ENCODE results near the gene EEF1G.
A peak's percentile ranks its signal among the peaks of the same experiment; 100 is the strongest.

Gene EEF1G

GRCh38 chr11:62543680-62544444 lies 29.8 kb downstream of the EEF1G start:
- peak overlapping the region; percentile 70 for H3K4me3 ChIP-seq (replicated peaks; ENCODE audit: low read depth, low read length)

GRCh38 chr11:62542750-62543567 lies 30.7 kb downstream of the EEF1G start:
- DNase-seq (ENCODE audit: extremely low read depth, insufficient read length) = peak; percentile 83
- H3K27me3 ChIP-seq (replicated peaks; ENCODE audit: control insufficient read depth, insufficient read depth, low read length) = no peaks in the 10 kb centered on the region
- peak overlapping the region; percentile 70 for H3K4me3 ChIP-seq (replicated peaks; ENCODE audit: low read depth, low read length)
- no peaks in the 10 kb centered on the region for H3K36me3 ChIP-seq (ENCODE audit: control insufficient read depth, insufficient read depth, low read length)
- peak; percentile 99 for TF ChIP-seq CTCF (IDR thresholded peaks at IDR 0.05; ENCODE audit: insufficient read depth, low read length, poor library complexity, severe bottlenecking)

More at GRCh38 chr11:62543680-62544444, 29.8 kb downstream of the EEF1G start:
- Histone ChIP-seq H3K36me3 (ENCODE audit: control insufficient read depth, insufficient read depth, low read length) (no peaks in the 10 kb centered on the region), H3K27me3 (replicated peaks; ENCODE audit: control insufficient read depth, insufficient read depth, low read length) (no peaks in the 10 kb centered on the region)
- no peak for TF ChIP-seq CTCF (IDR thresholded peaks at IDR 0.05; ENCODE audit: insufficient read depth, low read length, poor library complexity, severe bottlenecking)
- no peak for DNase-seq (ENCODE audit: extremely low read depth, insufficient read length)

GRCh38 chr11:62542111-62542745 lies 31.5 kb downstream of the EEF1G start:
- no peak for TF ChIP-seq CTCF (IDR thresholded peaks at IDR 0.05; ENCODE audit: insufficient read depth, low read length, poor library complexity, severe bottlenecking)
- no peaks in the 10 kb centered on the region for H3K27me3 ChIP-seq (replicated peaks; ENCODE audit: control insufficient read depth, insufficient read depth, low read length)
- H3K4me3 ChIP-seq (replicated peaks; ENCODE audit: low read depth, low read length) = peak overlapping the region; percentile 12
- DNase-seq (ENCODE audit: extremely low read depth, insufficient read length) = no peak
- H3K36me3 ChIP-seq (ENCODE audit: control insufficient read depth, insufficient read depth, low read length) = no peaks in the 10 kb centered on the region

DNA sequence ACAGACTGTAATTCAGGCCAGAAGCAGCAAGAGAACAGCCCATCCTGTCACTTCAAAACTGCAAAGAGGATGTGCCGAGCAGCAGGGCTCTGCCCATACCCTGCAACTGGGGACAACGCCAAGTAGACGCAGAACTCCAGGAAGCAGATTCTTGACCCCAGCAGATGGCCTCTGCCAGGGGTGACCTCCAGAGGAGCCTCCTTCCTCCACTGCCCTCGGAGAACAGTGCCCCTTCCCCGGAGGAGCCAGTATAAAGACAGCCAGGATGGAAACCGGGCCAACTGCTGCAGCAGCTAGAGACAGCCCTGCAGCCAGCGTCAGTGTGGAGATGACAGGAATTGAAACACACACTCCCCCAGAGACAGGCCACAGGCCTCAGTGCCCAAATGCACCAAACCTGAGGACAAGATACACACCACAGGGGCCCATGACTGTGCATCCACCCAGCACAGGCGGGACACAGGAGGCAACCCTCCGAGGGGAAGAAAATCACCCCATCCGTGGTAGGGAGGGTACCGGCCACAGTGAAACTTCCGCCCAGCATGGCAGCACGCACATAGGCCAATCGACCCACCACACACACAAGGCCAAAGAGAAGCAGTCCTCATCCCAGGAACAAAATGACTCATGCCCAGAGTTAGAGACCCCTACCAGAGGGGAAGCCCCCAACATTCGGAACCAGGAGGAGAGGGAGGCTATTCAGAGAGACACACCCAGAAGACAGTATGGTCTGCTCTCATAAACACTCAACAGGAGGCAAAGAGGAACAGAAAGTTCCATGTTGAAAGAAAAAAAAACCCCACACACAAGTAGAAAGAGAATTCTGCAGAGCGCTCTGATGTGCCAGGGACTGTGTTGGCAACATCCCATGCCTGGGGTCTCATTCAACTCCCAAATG lies 32.6 kb downstream of the EEF1G start:
- peak overlapping the region; percentile 31 for H3K4me3 ChIP-seq (replicated peaks; ENCODE audit: low read depth, low read length)

More for the DNA sequence above, 32.6 kb downstream of the EEF1G start:
- no peak for TF ChIP-seq CTCF (IDR thresholded peaks at IDR 0.05; ENCODE audit: insufficient read depth, low read length, poor library complexity, severe bottlenecking)
- H3K36me3 ChIP-seq (ENCODE audit: control insufficient read depth, insufficient read depth, low read length) = no peaks in the 10 kb centered on the region; the same call in 1 of the 2 replicates
- H3K27me3 ChIP-seq (replicated peaks; ENCODE audit: control insufficient read depth, insufficient read depth, low read length) = no peaks in the 10 kb centered on the region
- DNase-seq (ENCODE audit: extremely low read depth, insufficient read length) = peak; percentile 79

Measured in GM06990 (cell line).